BLaER1 treated with 17β-estradiol and CSF1 and Interleukin-3, amounts not matched to agents 10 nM and 100 nM (cell line): ENCODE results near the gene KCNT1.

Experiments used
- H3K27ac ChIP-seq, 11 experiments: shearing (Covaris generic); formaldehyde crosslinking; 2 replicates each; pipeline ENCODE4 v1.8.1; 2022
- H3K27me3 ChIP-seq, 11 experiments: shearing (Covaris generic); formaldehyde crosslinking; 2 replicates each; pipeline ENCODE4 v1.8.1; 2022
- H3K36me3 ChIP-seq, 11 experiments: shearing (Covaris generic); formaldehyde crosslinking; 2 replicates each; pipeline ENCODE4 v1.8.1; 2022
- H3K4me1 ChIP-seq, 10 experiments: shearing (Covaris generic); formaldehyde crosslinking; 2 replicates each; pipeline ENCODE4 v1.8.1; 2022
- H3K4me2 ChIP-seq, 11 experiments: shearing (Covaris generic); formaldehyde crosslinking; 2 replicates each; pipeline ENCODE4 v1.8.1; 2022
- H3K4me3 ChIP-seq, 10 experiments: shearing (Covaris generic); formaldehyde crosslinking; 2 replicates each; pipeline ENCODE4 v1.8.1; 2022
- H3K9ac ChIP-seq, 11 experiments: shearing (Covaris generic); formaldehyde crosslinking; 2 replicates each; pipeline ENCODE4 v1.8.1; 2022
- H3K9me3 ChIP-seq, 11 experiments: shearing (Covaris generic); formaldehyde crosslinking; replicated peaks in 1 of 11; 2 replicates each; pipeline ENCODE4 v1.8.1; 2022
- H4K20me1 ChIP-seq, 11 experiments: shearing (Covaris generic); formaldehyde crosslinking; 2 replicates each; pipeline ENCODE4 v1.8.1; 2022
- Cebpa-rat ChIP-seq, 11 experiments: shearing (Covaris generic); IDR thresholded peaks; 2 replicates each; pipeline ENCODE4 v1.8.1; 2022

The KCNT1 gene

GRCh38 chr9:135772702-135773493 is 70.9 kb downstream of the KCNT1 start:
- Histone ChIP-seq H3K27ac (no peak overlapping the region), H4K20me1 (peaks cover 0 to 23% (median 0%) of the 10 kb centered on the region in 11 experiments; a peak in 5 of 22 replicates), H3K4me1 (no peaks in the 10 kb centered on the region), H3K36me3 (no peaks in the 10 kb centered on the region), H3K27me3 (no peaks in the 10 kb centered on the region), H3K9ac (no peak overlapping the region), H3K9me3 (no peaks in the 10 kb centered on the region), H3K4me3 (no peak overlapping the region), H3K4me2 (no peak overlapping the region)
- TF ChIP-seq Cebpa-rat (IDR thresholded peaks at IDR 0.05) = no peak

- Histone ChIP-seq H3K9ac (no peak overlapping the region), H3K27me3 (no peaks in the 10 kb centered on the region), H4K20me1 (peaks cover 0 to 29% (median 0%) of the 10 kb centered on the region in 11 experiments; a peak in 5 of 22 replicates), H3K4me3 (no peak overlapping the region), H3K9me3 (no peaks in the 10 kb centered on the region), H3K4me2 (no peak overlapping the region), H3K4me1 (no peaks in the 10 kb centered on the region), H3K36me3 (no peaks in the 10 kb centered on the region), H3K27ac (no peak overlapping the region)
- TF ChIP-seq Cebpa-rat (IDR thresholded peaks at IDR 0.05) = no peak
Measured at GRCh38 chr9:135773530-135774238, 71.7 kb downstream of the KCNT1 start.

GRCh38 chr9:135774239-135774747 is 72.3 kb downstream of the KCNT1 start:
- Histone ChIP-seq H3K9me3 (no peaks in the 10 kb centered on the region), H3K4me3 (no peak overlapping the region), H3K36me3 (no peaks in the 10 kb centered on the region), H3K27ac (no peak overlapping the region), H4K20me1 (peaks cover 0 to 29% (median 0%) of the 10 kb centered on the region in 11 experiments; a peak in 5 of 22 replicates), H3K27me3 (no peaks in the 10 kb centered on the region), H3K4me2 (no peak overlapping the region), H3K9ac (no peak overlapping the region), H3K4me1 (no peaks in the 10 kb centered on the region)
- no peak for TF ChIP-seq Cebpa-rat (IDR thresholded peaks at IDR 0.05)

GRCh38 chr9:135774794-135775525 is 73.0 kb downstream of the KCNT1 start:
- Histone ChIP-seq H3K27ac (no peak overlapping the region), H4K20me1 (peaks cover 0 to 36% (median 0%) of the 10 kb centered on the region in 11 experiments; a peak in 5 of 22 replicates), H3K36me3 (no peaks in the 10 kb centered on the region), H3K9ac (no peak overlapping the region), H3K4me1 (no peaks in the 10 kb centered on the region), H3K4me3 (no peak overlapping the region), H3K4me2 (no peak overlapping the region), H3K9me3 (no peaks in the 10 kb centered on the region), H3K27me3 (no peaks in the 10 kb centered on the region)
- no peak for TF ChIP-seq Cebpa-rat (IDR thresholded peaks at IDR 0.05)

- H3K4me1 ChIP-seq = no peaks in the 10 kb centered on the region
- no peak overlapping the region for H3K27ac ChIP-seq
- no peak overlapping the region for H3K4me3 ChIP-seq
- no peak overlapping the region for H3K4me2 ChIP-seq
- no peak overlapping the region for H3K9ac ChIP-seq
- no peak for TF ChIP-seq Cebpa-rat (IDR thresholded peaks at IDR 0.05)
- H3K27me3 ChIP-seq = no peaks in the 10 kb centered on the region
- H3K36me3 ChIP-seq = no peaks in the 10 kb centered on the region
- peaks cover 0 to 36% (median 0%) of the 10 kb centered on the region in 11 experiments; a peak in 6 of 22 replicates for H4K20me1 ChIP-seq
- no peaks in the 10 kb centered on the region for H3K9me3 ChIP-seq
Measured at GRCh38 chr9:135775911-135776310, 73.9 kb downstream of the KCNT1 start.

GRCh38 chr9:135776893-135777622 is 75.1 kb downstream of the KCNT1 start:
- H3K36me3 ChIP-seq = no peaks in the 10 kb centered on the region
- no peak for TF ChIP-seq Cebpa-rat (IDR thresholded peaks at IDR 0.05)
- H4K20me1 ChIP-seq = peaks cover 0 to 30% (median 0%) of the 10 kb centered on the region in 11 experiments; a peak in 6 of 22 replicates
- H3K9me3 ChIP-seq = no peaks in the 10 kb centered on the region
- H3K27me3 ChIP-seq = no peaks in the 10 kb centered on the region
- no peaks in the 10 kb centered on the region for H3K4me1 ChIP-seq
- H3K27ac ChIP-seq = no peak overlapping the region
- no peak overlapping the region for H3K4me3 ChIP-seq
- H3K4me2 ChIP-seq = no peak overlapping the region
- no peak overlapping the region for H3K9ac ChIP-seq

GRCh38 chr9:135777623-135778177 is 75.7 kb downstream of the KCNT1 start:
- Histone ChIP-seq H3K4me3 (no peak overlapping the region), H3K4me2 (no peak overlapping the region), H3K4me1 (no peaks in the 10 kb centered on the region), H3K27ac (no peak overlapping the region), H3K9me3 (no peaks in the 10 kb centered on the region), H3K27me3 (no peaks in the 10 kb centered on the region), H4K20me1 (peaks cover 0 to 30% (median 0%) of the 10 kb centered on the region in 11 experiments; a peak in 7 of 22 replicates), H3K9ac (no peak overlapping the region), H3K36me3 (no peaks in the 10 kb centered on the region)
- no peak for TF ChIP-seq Cebpa-rat (IDR thresholded peaks at IDR 0.05)

- H3K27me3 ChIP-seq = no peaks in the 10 kb centered on the region
- peaks cover 0 to 29% (median 0%) of the 10 kb centered on the region in 11 experiments; a peak in 7 of 22 replicates for H4K20me1 ChIP-seq
Measured at GRCh38 chr9:135778421-135778820, 76.4 kb downstream of the KCNT1 start.

More at GRCh38 chr9:135778421-135778820, 76.4 kb downstream of the KCNT1 start:
- no peaks in the 10 kb centered on the region for H3K4me1 ChIP-seq
- H3K9me3 ChIP-seq = no peaks in the 10 kb centered on the region
- TF ChIP-seq Cebpa-rat (IDR thresholded peaks at IDR 0.05) = no peak
- H3K36me3 ChIP-seq = no peaks in the 10 kb centered on the region
- no peak overlapping the region for H3K4me2 ChIP-seq
- no peak overlapping the region for H3K27ac ChIP-seq
- no peak overlapping the region for H3K9ac ChIP-seq
- H3K4me3 ChIP-seq = no peak overlapping the region
